ENCODE data around the gene WDFY4.
A peak's percentile ranks its signal among the peaks of the same experiment; 100 is the strongest.

Gene WDFY4

GRCh38 chr10:48699011-48699627 lies 14.4 kb downstream of the WDFY4 start:
- Histone ChIP-seq H2BK120ac (ENCODE audit: low read depth, low read length) (no peak overlapping the region), H3K27me3 (ENCODE audit: control insufficient read depth in 1 of 2, insufficient read depth in 1 of 2, low read length in 2 of 2) (peaks cover 20 to 87% of the 10 kb centered on the region in 2 experiments)
- WGBS, result 85% methylated on average over 2 of the region's 8 CpGs

GRCh38 chr10:48700071-48700470 lies 15.4 kb downstream of the WDFY4 start:
- Histone ChIP-seq H3K27ac (ENCODE audit: low read length, poor library complexity, severe bottlenecking) (no peak overlapping the region), H2BK5ac (ENCODE audit: low read depth, low read length, poor library complexity, severe bottlenecking) (no peak overlapping the region), H2BK15ac (ENCODE audit: low read depth, poor library complexity, severe bottlenecking) (no peak overlapping the region), H3K4me2 (ENCODE audit: low read length, poor library complexity, severe bottlenecking) (no peak overlapping the region), H2BK120ac (ENCODE audit: low read depth, low read length) (no peak overlapping the region), H3K4me1 (ENCODE audit: control insufficient read depth, insufficient read depth, low read depth, low read length) (peaks cover 2% of the 10 kb centered on the region), H4K91ac (ENCODE audit: low read length) (no peak overlapping the region), H3K4me3 (ENCODE audit: insufficient read depth in 1 of 2, low read depth in 1 of 2, low read length in 2 of 2) (no peak overlapping the region), H2AFZ (ENCODE audit: low read depth, low read length) (no peak overlapping the region), H3K9ac (ENCODE audit: low read length) (no peak overlapping the region), H3K36me3 (ENCODE audit: control insufficient read depth in 1 of 2, insufficient read depth in 2 of 2, low read depth in 1 of 2, low read length in 2 of 2) (no peaks in the 10 kb centered on the region), H3K9me3 (ENCODE audit: control insufficient read depth, low read length) (no peaks in the 10 kb centered on the region), H3K4ac (ENCODE audit: low read depth in 1 of 2, low read length in 2 of 2) (no peak overlapping the region), H4K8ac (ENCODE audit: low read length) (no peak overlapping the region), H3K23ac (ENCODE audit: low read length in 2 of 2) (no peak overlapping the region), H3K14ac (ENCODE audit: low read length in 2 of 2) (no peak overlapping the region), H3K18ac (ENCODE audit: low read depth in 1 of 2, low read length in 2 of 2) (no peak overlapping the region), H2BK12ac (ENCODE audit: low read length in 2 of 2) (no peak overlapping the region), H3K79me1 (replicated peaks; ENCODE audit: low read length, poor library complexity, severe bottlenecking) (no peaks in the 10 kb centered on the region), H3K27me3 (ENCODE audit: control insufficient read depth in 1 of 2, insufficient read depth in 1 of 2, low read length in 2 of 2) (peaks cover 24 to 87% of the 10 kb centered on the region in 2 experiments), H2AK5ac (ENCODE audit: low read length, severe bottlenecking) (no peak overlapping the region)
- 67% methylated on average over 2 of the region's 2 CpGs for WGBS
- no peak for DNase-seq

More at GRCh38 chr10:48699011-48699627, 14.4 kb downstream of the WDFY4 start:
- peaks cover under 1% of the 10 kb centered on the region for H3K4me1 ChIP-seq (ENCODE audit: control insufficient read depth, insufficient read depth, low read depth, low read length)
- no peaks in the 10 kb centered on the region for H3K79me1 ChIP-seq (replicated peaks; ENCODE audit: low read length, poor library complexity, severe bottlenecking)
- H4K8ac ChIP-seq (ENCODE audit: low read length), result no peak overlapping the region
- H3K18ac ChIP-seq (ENCODE audit: low read depth in 1 of 2, low read length in 2 of 2), result no peak overlapping the region
- H3K4ac ChIP-seq (ENCODE audit: low read depth in 1 of 2, low read length in 2 of 2), result no peak overlapping the region
- no peak overlapping the region for H3K9ac ChIP-seq (ENCODE audit: low read length)
- no peak overlapping the region for H4K91ac ChIP-seq (ENCODE audit: low read length)
- H2AK5ac ChIP-seq (ENCODE audit: low read length, severe bottlenecking), result no peak overlapping the region
- no peak for DNase-seq
- no peak overlapping the region for H2BK5ac ChIP-seq (ENCODE audit: low read depth, low read length, poor library complexity, severe bottlenecking)
- no peak overlapping the region for H3K23ac ChIP-seq (ENCODE audit: low read length in 2 of 2)
- no peaks in the 10 kb centered on the region for H3K9me3 ChIP-seq (ENCODE audit: control insufficient read depth, low read length)
- H2BK15ac ChIP-seq (ENCODE audit: low read depth, poor library complexity, severe bottlenecking), result no peak overlapping the region
- no peak overlapping the region for H3K14ac ChIP-seq (ENCODE audit: low read length in 2 of 2)
- no peak overlapping the region for H3K4me3 ChIP-seq (ENCODE audit: insufficient read depth in 1 of 2, low read depth in 1 of 2, low read length in 2 of 2)
- no peak overlapping the region for H2AFZ ChIP-seq (ENCODE audit: low read depth, low read length)
- no peak overlapping the region for H3K27ac ChIP-seq (ENCODE audit: low read length, poor library complexity, severe bottlenecking)
- H3K36me3 ChIP-seq (ENCODE audit: control insufficient read depth in 1 of 2, insufficient read depth in 2 of 2, low read depth in 1 of 2, low read length in 2 of 2), result no peaks in the 10 kb centered on the region
- no peak overlapping the region for H2BK12ac ChIP-seq (ENCODE audit: low read length in 2 of 2)
- no peak overlapping the region for H3K4me2 ChIP-seq (ENCODE audit: low read length, poor library complexity, severe bottlenecking)

- peaks cover 2% of the 10 kb centered on the region for H3K4me1 ChIP-seq (ENCODE audit: control insufficient read depth, insufficient read depth, low read depth, low read length)
- no peak overlapping the region for H3K4me2 ChIP-seq (ENCODE audit: low read length, poor library complexity, severe bottlenecking)
- WGBS, result 82% methylated on average over 5 of the region's 9 CpGs
- no peaks in the 10 kb centered on the region for H3K36me3 ChIP-seq (ENCODE audit: control insufficient read depth in 1 of 2, insufficient read depth in 2 of 2, low read depth in 1 of 2, low read length in 2 of 2)
- H3K4me3 ChIP-seq (ENCODE audit: insufficient read depth in 1 of 2, low read depth in 1 of 2, low read length in 2 of 2), result no peak overlapping the region
- no peak overlapping the region for H4K8ac ChIP-seq (ENCODE audit: low read length)
- peak overlapping the region in 1 of 2 experiments; percentile 29 for H3K14ac ChIP-seq (ENCODE audit: low read length in 2 of 2)
- H3K23ac ChIP-seq (ENCODE audit: low read length in 2 of 2), result no peak overlapping the region
- no peak overlapping the region for H3K18ac ChIP-seq (ENCODE audit: low read depth in 1 of 2, low read length in 2 of 2)
- H3K27me3 ChIP-seq (ENCODE audit: control insufficient read depth in 1 of 2, insufficient read depth in 1 of 2, low read length in 2 of 2), result peaks cover 24 to 87% of the 10 kb centered on the region in 2 experiments
- H2BK5ac ChIP-seq (ENCODE audit: low read depth, low read length, poor library complexity, severe bottlenecking), result no peak overlapping the region
- H2AFZ ChIP-seq (ENCODE audit: low read depth, low read length), result no peak overlapping the region
- H4K91ac ChIP-seq (ENCODE audit: low read length), result no peak overlapping the region
- no peak overlapping the region for H3K27ac ChIP-seq (ENCODE audit: low read length, poor library complexity, severe bottlenecking)
- no peak overlapping the region for H3K4ac ChIP-seq (ENCODE audit: low read depth in 1 of 2, low read length in 2 of 2)
- no peak overlapping the region for H2BK15ac ChIP-seq (ENCODE audit: low read depth, poor library complexity, severe bottlenecking)
- no peak overlapping the region for H3K9ac ChIP-seq (ENCODE audit: low read length)
- H2BK12ac ChIP-seq (ENCODE audit: low read length in 2 of 2), result no peak overlapping the region
- H2BK120ac ChIP-seq (ENCODE audit: low read depth, low read length), result no peak overlapping the region
- H3K79me1 ChIP-seq (replicated peaks; ENCODE audit: low read length, poor library complexity, severe bottlenecking), result no peaks in the 10 kb centered on the region
- H3K9me3 ChIP-seq (ENCODE audit: control insufficient read depth, low read length), result no peaks in the 10 kb centered on the region
- DNase-seq, result no peak
- no peak overlapping the region for H2AK5ac ChIP-seq (ENCODE audit: low read length, severe bottlenecking)
These were observed 15.8 kb downstream of the WDFY4 start for GRCh38 chr10:48700493-48700892.

- H2BK5ac ChIP-seq (ENCODE audit: low read depth, low read length, poor library complexity, severe bottlenecking), result no peak overlapping the region
- no peak overlapping the region for H2AFZ ChIP-seq (ENCODE audit: low read depth, low read length)
- H4K8ac ChIP-seq (ENCODE audit: low read length), result no peak overlapping the region
- 82% methylated on average over 5 of the region's 8 CpGs for WGBS
- no peak overlapping the region for H3K18ac ChIP-seq (ENCODE audit: low read depth in 1 of 2, low read length in 2 of 2)
- H3K23ac ChIP-seq (ENCODE audit: low read length in 2 of 2), result no peak overlapping the region
- H3K27me3 ChIP-seq (ENCODE audit: control insufficient read depth in 1 of 2, insufficient read depth in 1 of 2, low read length in 2 of 2), result peaks cover 31 to 88% of the 10 kb centered on the region in 2 experiments
- no peak overlapping the region for H2BK120ac ChIP-seq (ENCODE audit: low read depth, low read length)
- H3K9ac ChIP-seq (ENCODE audit: low read length), result no peak overlapping the region
- H2BK15ac ChIP-seq (ENCODE audit: low read depth, poor library complexity, severe bottlenecking), result no peak overlapping the region
- no peak overlapping the region for H2BK12ac ChIP-seq (ENCODE audit: low read length in 2 of 2)
- H3K14ac ChIP-seq (ENCODE audit: low read length in 2 of 2), result no peak overlapping the region
- no peak overlapping the region for H4K91ac ChIP-seq (ENCODE audit: low read length)
- no peak for DNase-seq
- H3K27ac ChIP-seq (ENCODE audit: low read length, poor library complexity, severe bottlenecking), result no peak overlapping the region
- H3K4me2 ChIP-seq (ENCODE audit: low read length, poor library complexity, severe bottlenecking), result no peak overlapping the region
- H2AK5ac ChIP-seq (ENCODE audit: low read length, severe bottlenecking), result no peak overlapping the region
- H3K4me1 ChIP-seq (ENCODE audit: control insufficient read depth, insufficient read depth, low read depth, low read length), result peaks cover 2% of the 10 kb centered on the region
- no peaks in the 10 kb centered on the region for H3K79me1 ChIP-seq (replicated peaks; ENCODE audit: low read length, poor library complexity, severe bottlenecking)
- H3K36me3 ChIP-seq (ENCODE audit: control insufficient read depth in 1 of 2, insufficient read depth in 2 of 2, low read depth in 1 of 2, low read length in 2 of 2), result no peaks in the 10 kb centered on the region
- H3K4me3 ChIP-seq (ENCODE audit: insufficient read depth in 1 of 2, low read depth in 1 of 2, low read length in 2 of 2), result no peak overlapping the region
- H3K9me3 ChIP-seq (ENCODE audit: control insufficient read depth, low read length), result no peaks in the 10 kb centered on the region
- H3K4ac ChIP-seq (ENCODE audit: low read depth in 1 of 2, low read length in 2 of 2), result no peak overlapping the region
These were observed 16.6 kb downstream of the WDFY4 start for GRCh38 chr10:48701139-48701901.
